IMR-90 (cell line): ENCODE measurements around the gene RSF1. TPM values are rescaled to one million over a fixed set of nuclear protein-coding genes. Genes with fewer than 3 reads are reported as not detected.

Experiments used
- ATAC-seq: fragments of 200-7000 bp; cut with Tn5 transposase; 2 replicates; pipeline ENCODE4 v1.9.1; 2020; ENCODE audit warnings: low read depth, mild to moderate bottlenecking, moderate library complexity
- BruUV-seq: library from RNA; stranded (reverse); fragments of 400-500 nt; replicated peaks from 2 replicates; lab custom pipeline; 2021; lab: Mats Ljungman, UMichigan
- CTCF ChIA-PET: fragments of 300-600 bp; formaldehyde crosslinking; extraction: SDS; loops from one replicate; lab custom pipeline; 2021; ENCODE audit warnings: antibody characterized with exemption; lab: Yijun Ruan, JAX
- POLR2A ChIA-PET: fragments of 300-600 bp; sonication (Branson Sonifier 250); formaldehyde crosslinking; loops from one replicate; lab custom pipeline; 2022; ENCODE audit warnings: antibody characterized with exemption; ENCODE audit not compliant: unreplicated experiment; lab: Charles Lee
- DNase-seq: peaks from one replicate; pipeline ENCODE4 v3.0.0; 2013
- H2AFZ ChIP-seq: replicated peaks from 2 replicates; pipeline ENCODE3; 2013; ENCODE audit warnings: low read length, mild to moderate bottlenecking; ENCODE audit not compliant: poor library complexity
- H2AK5ac ChIP-seq: 2 replicates; pipeline ENCODE4 v1.6.1; 2013; ENCODE audit warnings: low read depth, low read length, inconsistent platforms
- H2AK9ac ChIP-seq: replicated peaks from 2 replicates; pipeline ENCODE3; 2013; ENCODE audit warnings: mild to moderate bottlenecking, low read depth, low read length, moderate library complexity; ENCODE audit not compliant: poor library complexity
- H2BK120ac ChIP-seq: 2 replicates; pipeline ENCODE4 v1.6.1; 2013; ENCODE audit warnings: low read depth, low read length, inconsistent platforms
- H2BK15ac ChIP-seq: 3 replicates; pipeline ENCODE4 v1.6.1; 2013; ENCODE audit warnings: low read depth, low read length, inconsistent platforms
- H2BK20ac ChIP-seq: 2 replicates; pipeline ENCODE4 v1.6.1; 2013; ENCODE audit warnings: low read depth, mild to moderate bottlenecking, inconsistent platforms, low read length, moderate library complexity
- H2BK5ac ChIP-seq: 2 replicates; pipeline ENCODE4 v1.6.1; 2013; ENCODE audit warnings: mild to moderate bottlenecking, low read depth, low read length, inconsistent platforms; ENCODE audit not compliant: poor library complexity, severe bottlenecking
- H3K14ac ChIP-seq: replicated peaks from 2 replicates; pipeline ENCODE4 v1.6.1; 2013; ENCODE audit warnings: low read depth, low read length, inconsistent platforms
- H3K18ac ChIP-seq: 2 replicates; pipeline ENCODE4 v1.6.1; 2013; ENCODE audit warnings: low read depth, low read length, control low read depth
- H3K23ac ChIP-seq: 2 replicates; pipeline ENCODE4 v1.6.1; 2013; ENCODE audit warnings: low read depth, low read length, inconsistent platforms
- H3K27ac ChIP-seq: 2 replicates; pipeline ENCODE4 v1.5.1; 2013; ENCODE audit warnings: mild to moderate bottlenecking, control low read depth, low read length; ENCODE audit not compliant: insufficient read depth
- H3K27me3 ChIP-seq: 2 replicates; pipeline ENCODE4 v1.6.1; 2013; ENCODE audit warnings: low read length; ENCODE audit not compliant: control insufficient read depth, insufficient read depth
- H3K36me3 ChIP-seq: 2 replicates; pipeline ENCODE4 v1.6.1; 2013; ENCODE audit warnings: low read length, mixed read lengths; ENCODE audit not compliant: control insufficient read depth, insufficient read depth
- H3K4ac ChIP-seq: 2 replicates; pipeline ENCODE4 v1.6.1; 2013; ENCODE audit warnings: low read depth, low read length, inconsistent platforms
- H3K4me1 ChIP-seq: 2 replicates; pipeline ENCODE4 v1.6.1; 2013; ENCODE audit warnings: low read length, mixed read lengths; ENCODE audit not compliant: control insufficient read depth, insufficient read depth
- H3K4me2 ChIP-seq: 2 replicates; pipeline ENCODE4 v1.6.1; 2013; ENCODE audit warnings: low read depth, mild to moderate bottlenecking, control low read depth, low read length, moderate library complexity
- H3K4me3 ChIP-seq: 2 replicates; pipeline ENCODE4 v1.5.1; 2013; ENCODE audit warnings: low read depth, mild to moderate bottlenecking, control low read depth, low read length, moderate library complexity; ENCODE audit not compliant: insufficient read depth
- H3K56ac ChIP-seq: 2 replicates; pipeline ENCODE4 v1.6.1; 2013; ENCODE audit warnings: low read length, inconsistent platforms; ENCODE audit not compliant: insufficient read depth; ENCODE audit errors: extremely low read depth
- H3K79me1 ChIP-seq, 2 experiments: 2 replicates each; pipeline ENCODE4 v1.6.1; 2013; ENCODE audit warnings: low read length in 2 of 2, inconsistent platforms in 1 of 2, low read depth in 1 of 2
- H3K9ac ChIP-seq: 2 replicates; pipeline ENCODE4 v1.6.1; 2013; ENCODE audit warnings: low read depth, low read length, control low read depth
- H3K9me1 ChIP-seq: 2 replicates; pipeline ENCODE4 v1.6.1; 2013; ENCODE audit warnings: low read length, inconsistent platforms; ENCODE audit not compliant: insufficient read depth
- H3K9me3 ChIP-seq: 2 replicates; pipeline ENCODE4 v1.6.1; 2013; ENCODE audit warnings: low read length; ENCODE audit not compliant: control insufficient read depth, insufficient read depth
- H4K20me1 ChIP-seq: 2 replicates; pipeline ENCODE4 v1.6.1; 2013; ENCODE audit warnings: low read length, inconsistent platforms; ENCODE audit not compliant: insufficient read depth
- H4K5ac ChIP-seq: 2 replicates; pipeline ENCODE4 v1.6.1; 2013; ENCODE audit warnings: mild to moderate bottlenecking, low read depth, low read length, control low read depth
- H4K8ac ChIP-seq, 2 experiments: 2 replicates each; pipeline ENCODE4 v1.6.1; 2013; ENCODE audit warnings: low read depth in 2 of 2, low read length in 2 of 2, control low read depth in 1 of 2, inconsistent platforms in 1 of 2
- H4K91ac ChIP-seq: 2 replicates; pipeline ENCODE4 v1.6.1; 2013; ENCODE audit warnings: low read depth, low read length, inconsistent platforms; ENCODE audit not compliant: insufficient read depth
- BHLHE40 ChIP-seq: fragments of 150-350 bp; IDR thresholded peaks from 2 replicates; pipeline ENCODE4 v1.6.1; 2016; ENCODE audit warnings: mild to moderate bottlenecking, low read depth, low read length
- CEBPB ChIP-seq: IDR thresholded peaks from 2 replicates; pipeline ENCODE4 v1.6.1; 2012; ENCODE audit warnings: low read depth, low read length, improper control_type of control experiment
- CHD1 ChIP-seq: IDR thresholded peaks from 2 replicates; pipeline ENCODE4 v1.6.1; 2012; ENCODE audit warnings: low read depth, low read length, improper control_type of control experiment
- ELK1 ChIP-seq: fragments of 150-350 bp; IDR thresholded peaks from 2 replicates; pipeline ENCODE4 v1.6.1; 2016; ENCODE audit warnings: low read depth, mild to moderate bottlenecking, low read length, moderate library complexity, borderline replicate concordance
- FOS ChIP-seq: fragments of 150-350 bp; IDR thresholded peaks from 2 replicates; pipeline ENCODE4 v1.6.1; 2016; ENCODE audit warnings: low read depth, low read length
- MAFK ChIP-seq: IDR thresholded peaks from 2 replicates; pipeline ENCODE4 v1.6.1; 2012; ENCODE audit warnings: low read depth, low read length, improper control_type of control experiment
- MAZ ChIP-seq: IDR thresholded peaks from 2 replicates; pipeline ENCODE4 v1.6.1; 2012; ENCODE audit warnings: low read depth, mild to moderate bottlenecking, low read length, improper control_type of control experiment, moderate library complexity, borderline replicate concordance
- MXI1 ChIP-seq: IDR thresholded peaks from 2 replicates; pipeline ENCODE4 v1.6.1; 2012; ENCODE audit warnings: low read depth, mild to moderate bottlenecking, low read length, moderate library complexity, borderline replicate concordance
- NFE2L2 ChIP-seq: fragments of 150-350 bp; IDR thresholded peaks from 2 replicates; pipeline ENCODE4 v1.6.1; 2016; ENCODE audit warnings: low read depth, mild to moderate bottlenecking, low read length
- POLR2A ChIP-seq: IDR thresholded peaks from 2 replicates; pipeline ENCODE4 v1.6.1; 2012; ENCODE audit warnings: mild to moderate bottlenecking, low read depth, low read length
- RAD21 ChIP-seq: IDR thresholded peaks from 2 replicates; pipeline ENCODE4 v1.6.1; 2012; ENCODE audit warnings: low read length, improper control_type of control experiment
- RCOR1 ChIP-seq: IDR thresholded peaks from 2 replicates; pipeline ENCODE4 v1.6.1; 2012; ENCODE audit warnings: mild to moderate bottlenecking, low read length, improper control_type of control experiment; ENCODE audit not compliant: insufficient replicate concordance
- RFX5 ChIP-seq: IDR thresholded peaks from 2 replicates; pipeline ENCODE4 v1.8.0; 2012; ENCODE audit warnings: low read depth, mild to moderate bottlenecking, low read length, moderate library complexity
- SMC3 ChIP-seq: fragments of 150-350 bp; IDR thresholded peaks from 2 replicates; pipeline ENCODE4 v1.6.1; 2016; ENCODE audit warnings: low read depth, mild to moderate bottlenecking, antibody characterized with exemption, low read length, moderate library complexity
- WGBS, 2 experiments: methylation state at CpG; one replicate each; pipeline versions ENCODE4 v1.1.5 to v1.1.7; 2013; ENCODE audit warnings: missing lambda C conversion rate in 2 of 2; ENCODE audit not compliant: insufficient read length in 1 of 2; ENCODE audit errors: extremely low coverage in 2 of 2; 5-methylcytosine and 5-hydroxymethylcytosine counted together
- dilution Hi-C: fragments of 300-500 bp; cut with HindIII; formaldehyde crosslinking; loops from one replicate; pipeline ENCODE4 v1.14.3; 2018; ENCODE audit warnings: low sequenced_read_pairs; ENCODE audit not compliant: unreplicated experiment
- in situ Hi-C: fragments of 300-500 bp; cut with MboI; formaldehyde crosslinking; loops from 3 replicates; pipeline ENCODE4 v1.14.3; 2019; ENCODE audit warnings: low sequenced_read_pairs, inconsistent platforms, mixed read lengths
- intact Hi-C: fragments of 100-400 bp; cut with micrococcal nuclease; formaldehyde crosslinking; loops from 2 replicates; pipeline ENCODE4 v1.10.0; 2022
- polyA plus RNA-seq, 3 experiments: library from polyadenylated mRNA; depleted of rRNA; stranded (reverse); fragments of >200 nt; gene quantifications; 2 replicates each; pipeline ENCODE4 v1.2.3, GENCODE V29; 2012; ENCODE audit warnings: low replicate concordance in 1 of 3
- total RNA-seq: library from RNA; depleted of rRNA; stranded (reverse); fragments of >200 nt; gene quantifications from 2 replicates; pipeline ENCODE4 v1.2.3, GENCODE V29; 2012
- TF ChIP-seq, protein P1 (sequence below): fragments of 150-350 bp; IDR thresholded peaks from 2 replicates; pipeline ENCODE4 v1.6.1; 2017; ENCODE audit warnings: mild to moderate bottlenecking, antibody characterized with exemption, low read length, low read depth
- TF ChIP-seq, protein P2 (sequence below): conservative IDR thresholded peaks from 2 replicates; pipeline ENCODE4 v1.5.1; 2012; ENCODE audit warnings: mild to moderate bottlenecking, low read depth, low read length, improper control_type of control experiment

RSF1 gene
- total and polyA plus RNA-seq, 2 of the 4 experiments (the other 2 are of a cell fraction), result 13.9 to 18.5 TPM

- H3K4ac ChIP-seq, result no peak overlapping the region
- no peak overlapping the region for H3K18ac ChIP-seq
- no peak overlapping the region for H3K56ac ChIP-seq
- no peak overlapping the region for H3K9ac ChIP-seq
- peaks cover 27 to 68% of the 10 kb centered on the region in 2 experiments for H3K79me1 ChIP-seq
- H4K8ac ChIP-seq, result no peak overlapping the region
- POLR2A ChIA-PET, result no interaction called here
- H2BK20ac ChIP-seq, result no peak overlapping the region
- no peaks in the 10 kb centered on the region for H3K4me1 ChIP-seq
- CTCF ChIA-PET, result no interaction called here
- H3K4me2 ChIP-seq, result no peak overlapping the region
- H2BK15ac ChIP-seq, result no peak overlapping the region
- no peak overlapping the region for H3K27ac ChIP-seq
- BruUV-seq, result no TSS peak
- H4K5ac ChIP-seq, result no peak overlapping the region
- no peak overlapping the region for H3K14ac ChIP-seq
- H2AFZ ChIP-seq, result no peak overlapping the region
- intact Hi-C loops (loop anchor here (5.0 kb wide), 1 partner anchor 33 kb away; no protein-coding TSS in a partner anchor), dilution Hi-C loops (no loop called here), in situ Hi-C loops (no loop called here)
- H2BK5ac ChIP-seq, result no peak overlapping the region
- no peaks in the 10 kb centered on the region; the same call in 1 of the 2 replicates for H3K36me3 ChIP-seq
- peaks cover 10% of the 10 kb centered on the region for H3K9me1 ChIP-seq
- H4K20me1 ChIP-seq, result peaks cover 80% of the 10 kb centered on the region
- H4K91ac ChIP-seq, result no peak overlapping the region
- no peaks in the 10 kb centered on the region for H3K9me3 ChIP-seq
- H3K27me3 ChIP-seq, result no peaks in the 10 kb centered on the region
- DNase-seq, result no peak
- no peak for ATAC-seq
- TF ChIP-seq RCOR1 (no peak), RAD21 (no peak), NFE2L2 (no peak), CHD1 (no peak), CEBPB (no peak), POLR2A (no peak), SMC3 (no peak), BHLHE40 (no peak), MAZ (no peak), FOS (no peak), RFX5 (no peak), MAFK (no peak), MXI1 (no peak), ELK1 (no peak)
- TF ChIP-seq, protein P1, sequence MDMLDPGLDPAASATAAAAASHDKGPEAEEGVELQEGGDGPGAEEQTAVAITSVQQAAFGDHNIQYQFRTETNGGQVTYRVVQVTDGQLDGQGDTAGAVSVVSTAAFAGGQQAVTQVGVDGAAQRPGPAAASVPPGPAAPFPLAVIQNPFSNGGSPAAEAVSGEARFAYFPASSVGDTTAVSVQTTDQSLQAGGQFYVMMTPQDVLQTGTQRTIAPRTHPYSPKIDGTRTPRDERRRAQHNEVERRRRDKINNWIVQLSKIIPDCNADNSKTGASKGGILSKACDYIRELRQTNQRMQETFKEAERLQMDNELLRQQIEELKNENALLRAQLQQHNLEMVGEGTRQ, result no peak
- TF ChIP-seq, protein P2, sequence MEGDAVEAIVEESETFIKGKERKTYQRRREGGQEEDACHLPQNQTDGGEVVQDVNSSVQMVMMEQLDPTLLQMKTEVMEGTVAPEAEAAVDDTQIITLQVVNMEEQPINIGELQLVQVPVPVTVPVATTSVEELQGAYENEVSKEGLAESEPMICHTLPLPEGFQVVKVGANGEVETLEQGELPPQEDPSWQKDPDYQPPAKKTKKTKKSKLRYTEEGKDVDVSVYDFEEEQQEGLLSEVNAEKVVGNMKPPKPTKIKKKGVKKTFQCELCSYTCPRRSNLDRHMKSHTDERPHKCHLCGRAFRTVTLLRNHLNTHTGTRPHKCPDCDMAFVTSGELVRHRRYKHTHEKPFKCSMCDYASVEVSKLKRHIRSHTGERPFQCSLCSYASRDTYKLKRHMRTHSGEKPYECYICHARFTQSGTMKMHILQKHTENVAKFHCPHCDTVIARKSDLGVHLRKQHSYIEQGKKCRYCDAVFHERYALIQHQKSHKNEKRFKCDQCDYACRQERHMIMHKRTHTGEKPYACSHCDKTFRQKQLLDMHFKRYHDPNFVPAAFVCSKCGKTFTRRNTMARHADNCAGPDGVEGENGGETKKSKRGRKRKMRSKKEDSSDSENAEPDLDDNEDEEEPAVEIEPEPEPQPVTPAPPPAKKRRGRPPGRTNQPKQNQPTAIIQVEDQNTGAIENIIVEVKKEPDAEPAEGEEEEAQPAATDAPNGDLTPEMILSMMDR, result no peak
- H2AK5ac ChIP-seq, result no peak overlapping the region
- no peak overlapping the region for H3K4me3 ChIP-seq
- no peak overlapping the region for H2BK120ac ChIP-seq
- no peak overlapping the region for H3K23ac ChIP-seq
- no peak overlapping the region for H2AK9ac ChIP-seq
- 100% methylated on average over 1 of the region's 3 CpGs; no CpG with 5 or more reads in 1 of the 2 experiments for WGBS, 2 experiments
These were observed 36.0 kb downstream of the RSF1 start for GRCh38 chr11:77784572-77784971.
